Osteoblast (primary cell): ENCODE data around the gene HAPLN2. TPM values are rescaled to one million over a fixed set of nuclear protein-coding genes. Genes with fewer than 3 reads are reported as not detected.

Experiments used
- DNase-seq: peaks from one replicate; pipeline ENCODE4 v3.0.0; 2011; ENCODE audit warnings: low spot score, mixed read lengths; ENCODE audit not compliant: insufficient read length; ENCODE audit errors: missing footprints
- H2AFZ ChIP-seq: 2 replicates; pipeline ENCODE4 v1.6.0; 2011; ENCODE audit warnings: mild to moderate bottlenecking, low read length
- H3K27ac ChIP-seq: 2 replicates; pipeline ENCODE4 v1.5.1; 2011; ENCODE audit warnings: mild to moderate bottlenecking, low read depth, low read length, moderate library complexity
- H3K27me3 ChIP-seq: 2 replicates; pipeline ENCODE4 v1.6.0; 2012; ENCODE audit warnings: mild to moderate bottlenecking, control low read depth, inconsistent platforms, low read length, moderate library complexity; ENCODE audit not compliant: insufficient read depth
- H3K36me3 ChIP-seq: 2 replicates; pipeline ENCODE4 v1.5.1; 2011; ENCODE audit warnings: mild to moderate bottlenecking, low read length, control low read depth, moderate library complexity; ENCODE audit not compliant: insufficient read depth
- H3K4me1 ChIP-seq: 2 replicates; pipeline ENCODE4 v1.5.1; 2011; ENCODE audit warnings: mild to moderate bottlenecking, low read length, control low read depth, moderate library complexity; ENCODE audit not compliant: insufficient read depth
- H3K4me2 ChIP-seq: 2 replicates; pipeline ENCODE4 v1.6.0; 2011; ENCODE audit warnings: mild to moderate bottlenecking, low read length; ENCODE audit not compliant: insufficient read depth
- H3K4me3 ChIP-seq: fragments of 200-600 bp; sonication (generic); 3 replicates; pipeline ENCODE4 v1.5.1; 2012; ENCODE audit warnings: mild to moderate bottlenecking, low read length, inconsistent platforms; ENCODE audit not compliant: insufficient read depth
- H3K79me2 ChIP-seq: 2 replicates; pipeline ENCODE4 v1.6.0; 2012; ENCODE audit warnings: mild to moderate bottlenecking, low read length, control low read depth, inconsistent platforms; ENCODE audit not compliant: insufficient read depth
- H3K9me3 ChIP-seq: 2 replicates; pipeline ENCODE4 v1.5.1; 2011; ENCODE audit warnings: low read depth, low read length, control low read depth
- H4K20me1 ChIP-seq: 2 replicates; pipeline ENCODE4 v1.6.0; 2012; ENCODE audit warnings: mild to moderate bottlenecking, low read length, control low read depth; ENCODE audit not compliant: insufficient read depth
- CTCF ChIP-seq: IDR thresholded peaks from 2 replicates; pipeline ENCODE4 v1.5.1; 2011; ENCODE audit warnings: mild to moderate bottlenecking, low read depth, low read length, moderate library complexity; ENCODE audit errors: extremely low read depth
- total RNA-seq: library from RNA; depleted of rRNA; stranded (reverse); fragments of >200 nt; gene quantifications from 2 replicates; pipeline ENCODE4 v1.2.3, GENCODE V29; 2012

HAPLN2 gene
- total RNA-seq, 1 donor = not detected

- Histone ChIP-seq H3K4me2 (peak overlapping the region; percentile 89), H3K9me3 (no peaks in the 10 kb centered on the region), H3K4me1 (peaks cover 17% of the 10 kb centered on the region), H3K27me3 (peaks cover 18% of the 10 kb centered on the region), H2AFZ (peak overlapping the region; percentile 85), H3K4me3 (peak overlapping the region; percentile 81), H3K79me2 (peaks cover 16% of the 10 kb centered on the region), H3K27ac (no peak overlapping the region), H4K20me1 (no peaks in the 10 kb centered on the region), H3K36me3 (peaks cover 11% of the 10 kb centered on the region)
- no peak for DNase-seq
- TF ChIP-seq CTCF = no peak
Observed at GRCh38 chr1:156572663-156573018, 46.6 kb upstream of the HAPLN2 start.

GRCh38 chr1:156574039-156574633 lies 45.1 kb upstream of the HAPLN2 start:
- no peak for TF ChIP-seq CTCF

GRCh38 chr1:156577550-156577949 lies 41.7 kb upstream of the HAPLN2 start:
- H3K9me3 ChIP-seq = no peaks in the 10 kb centered on the region

More at GRCh38 chr1:156574039-156574633, 45.1 kb upstream of the HAPLN2 start:
- no peaks in the 10 kb centered on the region for H4K20me1 ChIP-seq
- no peak for DNase-seq
- no peak overlapping the region for H3K27ac ChIP-seq
- H3K36me3 ChIP-seq = peaks cover 7% of the 10 kb centered on the region
- no peak overlapping the region for H2AFZ ChIP-seq
- peaks cover 18% of the 10 kb centered on the region for H3K27me3 ChIP-seq
- H3K79me2 ChIP-seq = peaks cover 14% of the 10 kb centered on the region
- H3K4me1 ChIP-seq = peaks cover 17% of the 10 kb centered on the region
- no peaks in the 10 kb centered on the region for H3K9me3 ChIP-seq
- H3K4me2 ChIP-seq = no peak overlapping the region
- no peak overlapping the region for H3K4me3 ChIP-seq

GRCh38 chr1:156578055-156578454 lies 41.2 kb upstream of the HAPLN2 start:
- Histone ChIP-seq H3K27me3 (peaks cover 15% of the 10 kb centered on the region), H3K27ac (no peak overlapping the region), H4K20me1 (no peaks in the 10 kb centered on the region), H3K9me3 (no peaks in the 10 kb centered on the region), H2AFZ (no peak overlapping the region), H3K4me3 (no peak overlapping the region), H3K4me2 (no peak overlapping the region), H3K36me3 (no peaks in the 10 kb centered on the region), H3K79me2 (no peaks in the 10 kb centered on the region), H3K4me1 (no peaks in the 10 kb centered on the region)
- no peak for DNase-seq
- no peak for TF ChIP-seq CTCF

More at GRCh38 chr1:156577550-156577949, 41.7 kb upstream of the HAPLN2 start:
- H2AFZ ChIP-seq = no peak overlapping the region
- H4K20me1 ChIP-seq = no peaks in the 10 kb centered on the region
- H3K36me3 ChIP-seq = no peaks in the 10 kb centered on the region
- H3K27me3 ChIP-seq = peaks cover 18% of the 10 kb centered on the region
- H3K79me2 ChIP-seq = no peaks in the 10 kb centered on the region
- no peak overlapping the region for H3K4me2 ChIP-seq
- TF ChIP-seq CTCF = no peak
- DNase-seq = peak; percentile 61
- H3K27ac ChIP-seq = no peak overlapping the region
- H3K4me1 ChIP-seq = no peaks in the 10 kb centered on the region
- H3K4me3 ChIP-seq = no peak overlapping the region
